ENCODE results near the gene SHROOM4. TPM values are rescaled to one million over a fixed set of nuclear protein-coding genes. Genes with fewer than 3 reads are reported as not detected.

The SHROOM4 gene
- total and polyA plus RNA-seq, 4 donors = 0.62 to 2.3 (median 0.93) TPM

- Histone ChIP-seq H3K27me3 (ENCODE audit: control insufficient read depth in 4 of 4, insufficient read depth in 4 of 4, low read length in 3 of 4) (peaks cover 0 to 4% (median 0%) of the 10 kb centered on the region in 4 donors), H3K27ac (ENCODE audit: low read depth in 1 of 2, low read length in 2 of 2) (no peak overlapping the region), H3K4me1 (ENCODE audit: control insufficient read depth in 4 of 4, insufficient read depth in 4 of 4, low read length in 3 of 4) (no peaks in the 10 kb centered on the region), H3K9ac (ENCODE audit: low read depth in 1 of 2, low read length in 2 of 2) (no peak overlapping the region), H3K9me3 (ENCODE audit: control insufficient read depth in 4 of 4, low read length in 3 of 4) (no peaks in the 10 kb centered on the region), H3K4me3 (ENCODE audit: low read depth in 1 of 3, low read length in 3 of 3) (no peak overlapping the region), H3K36me3 (ENCODE audit: control insufficient read depth in 4 of 4, insufficient read depth in 3 of 4, low read depth in 1 of 4, low read length in 3 of 4) (no peaks in the 10 kb centered on the region)
- TF ChIP-seq SP1 (IDR thresholded peaks at IDR 0.05) = no peak
- 56% methylated on average over 2 of the region's 2 CpGs for WGBS
- no peak for DNase-seq (ENCODE audit: low spot score)
Measured at GRCh38 chrX:50613846-50614245, 200.1 kb downstream of the SHROOM4 start.

- H3K4me1 ChIP-seq (ENCODE audit: control insufficient read depth in 4 of 4, insufficient read depth in 4 of 4, low read length in 3 of 4) = no peaks in the 10 kb centered on the region
- H3K4me3 ChIP-seq (ENCODE audit: low read depth in 1 of 3, low read length in 3 of 3) = no peak overlapping the region
- H3K36me3 ChIP-seq (ENCODE audit: control insufficient read depth in 4 of 4, insufficient read depth in 3 of 4, low read depth in 1 of 4, low read length in 3 of 4) = no peaks in the 10 kb centered on the region
- no peak for TF ChIP-seq FOXA1 (IDR thresholded peaks at IDR 0.05)
- no peak for TF ChIP-seq HNF4G (IDR thresholded peaks at IDR 0.05)
- TF ChIP-seq GABPA (IDR thresholded peaks at IDR 0.05 in 1 of 2, conservative IDR thresholded peaks at IDR 0.05 in 1 of 2) = no peak
- TF ChIP-seq ATF3 (IDR thresholded peaks at IDR 0.05) = no peak
- no peak for TF ChIP-seq EGR1 (IDR thresholded peaks at IDR 0.05; ENCODE audit: low read depth in 2 of 2)
- no peak for TF ChIP-seq TAF1 (conservative IDR thresholded peaks at IDR 0.05)
- no peak for TF ChIP-seq HNF4A (conservative IDR thresholded peaks at IDR 0.05)
- TF ChIP-seq FOXA2 (IDR thresholded peaks at IDR 0.05) = no peak
- no peak for TF ChIP-seq ZBTB33 (IDR thresholded peaks at IDR 0.05)
- TF ChIP-seq MAX (IDR thresholded peaks at IDR 0.05) = no peak
- TF ChIP-seq CTCF (IDR thresholded peaks at IDR 0.05; ENCODE audit: low read depth, low read length, missing input control) = no peak
- no peak for TF ChIP-seq REST (IDR thresholded peaks at IDR 0.05)
- no peak for TF ChIP-seq JUND (IDR thresholded peaks at IDR 0.05)
- H3K27me3 ChIP-seq (ENCODE audit: control insufficient read depth in 4 of 4, insufficient read depth in 4 of 4, low read length in 3 of 4) = no peaks in the 10 kb centered on the region
- no peak for DNase-seq (ENCODE audit: low spot score)
- H3K9ac ChIP-seq (ENCODE audit: low read depth in 1 of 2, low read length in 2 of 2) = no peak overlapping the region
- H3K27ac ChIP-seq (ENCODE audit: low read depth in 1 of 2, low read length in 2 of 2) = no peak overlapping the region
- no peaks in the 10 kb centered on the region for H3K9me3 ChIP-seq (ENCODE audit: control insufficient read depth in 4 of 4, low read length in 3 of 4)
Measured at GRCh38 chrX:50609796-50610195, 204.2 kb downstream of the SHROOM4 start.

Measured in liver (tissue), 9 donors.